HL-60 (cell line): ENCODE data around the gene FCRLA.

Source experiments
- DNase-seq, 2 experiments: peaks; one replicate each; pipeline ENCODE4 v3.0.0-alpha.2; 2010 to 2020; ENCODE audit warnings: low read depth in 1 of 2, low spot score in 1 of 2
- H3K27ac ChIP-seq: fragments of 250-450 bp; sonication (Bioruptor Pico); replicated peaks from 2 replicates; pipeline ENCODE4 v1.5.1; 2020; ENCODE audit warnings: mild to moderate bottlenecking, moderate library complexity
- H3K27me3 ChIP-seq: fragments of 250-450 bp; sonication (Bioruptor Pico); 2 replicates; pipeline ENCODE4 v1.5.1; 2021; ENCODE audit warnings: mild to moderate bottlenecking, moderate library complexity; ENCODE audit not compliant: insufficient read depth, poor library complexity, severe bottlenecking
- H3K4me3 ChIP-seq: replicated peaks from 2 replicates; pipeline ENCODE4 v1.5.1; 2011; ENCODE audit warnings: mild to moderate bottlenecking, control low read depth, low read length; ENCODE audit not compliant: insufficient read depth
- GABPA ChIP-seq: IDR thresholded peaks from 2 replicates; pipeline ENCODE4 v1.6.1; 2012; ENCODE audit warnings: low read depth
- TF ChIP-seq, protein P1 (sequence below): IDR thresholded peaks from one replicate; pipeline ENCODE4 v1.5.1; 2011; ENCODE audit warnings: low read length, control low read depth, inconsistent platforms; ENCODE audit not compliant: insufficient read depth

FCRLA gene

DNA sequence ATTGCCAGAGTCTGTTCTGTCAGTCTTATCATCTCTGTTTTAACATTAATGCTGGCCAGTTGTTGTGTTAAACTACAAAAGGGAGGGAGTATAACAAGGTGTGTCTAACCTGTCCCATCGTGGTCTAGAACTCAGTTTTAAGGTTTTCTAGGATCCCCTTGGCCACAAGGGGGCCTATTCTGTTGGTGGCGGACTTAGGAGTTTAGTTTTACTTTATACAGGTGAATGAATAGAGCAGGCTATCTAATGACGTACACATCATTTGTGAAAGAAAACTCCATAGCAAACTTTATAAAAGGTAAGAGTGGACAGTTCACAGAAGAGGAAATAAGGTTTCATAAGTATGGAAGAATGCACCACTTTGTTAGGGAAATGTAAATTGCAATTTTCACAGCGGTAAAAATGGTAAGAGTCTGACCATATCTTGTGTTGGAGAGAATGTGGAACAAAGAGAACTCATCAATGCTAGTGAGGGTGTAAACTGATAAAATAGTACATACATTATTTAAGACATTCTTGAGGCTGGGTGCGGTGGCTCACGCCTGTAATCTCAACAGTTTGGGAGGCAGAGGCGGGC, 56.6 kb downstream of the FCRLA start:
- no peak overlapping the region for H3K27ac ChIP-seq
- no peaks in the 10 kb centered on the region for H3K27me3 ChIP-seq
- DNase-seq = peak in 1 of 2 experiments; percentile 39
- no peak overlapping the region for H3K4me3 ChIP-seq
- TF ChIP-seq, protein P1, sequence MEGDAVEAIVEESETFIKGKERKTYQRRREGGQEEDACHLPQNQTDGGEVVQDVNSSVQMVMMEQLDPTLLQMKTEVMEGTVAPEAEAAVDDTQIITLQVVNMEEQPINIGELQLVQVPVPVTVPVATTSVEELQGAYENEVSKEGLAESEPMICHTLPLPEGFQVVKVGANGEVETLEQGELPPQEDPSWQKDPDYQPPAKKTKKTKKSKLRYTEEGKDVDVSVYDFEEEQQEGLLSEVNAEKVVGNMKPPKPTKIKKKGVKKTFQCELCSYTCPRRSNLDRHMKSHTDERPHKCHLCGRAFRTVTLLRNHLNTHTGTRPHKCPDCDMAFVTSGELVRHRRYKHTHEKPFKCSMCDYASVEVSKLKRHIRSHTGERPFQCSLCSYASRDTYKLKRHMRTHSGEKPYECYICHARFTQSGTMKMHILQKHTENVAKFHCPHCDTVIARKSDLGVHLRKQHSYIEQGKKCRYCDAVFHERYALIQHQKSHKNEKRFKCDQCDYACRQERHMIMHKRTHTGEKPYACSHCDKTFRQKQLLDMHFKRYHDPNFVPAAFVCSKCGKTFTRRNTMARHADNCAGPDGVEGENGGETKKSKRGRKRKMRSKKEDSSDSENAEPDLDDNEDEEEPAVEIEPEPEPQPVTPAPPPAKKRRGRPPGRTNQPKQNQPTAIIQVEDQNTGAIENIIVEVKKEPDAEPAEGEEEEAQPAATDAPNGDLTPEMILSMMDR = peak; percentile 40
- TF ChIP-seq GABPA = no peak
